K562 (cell line): Measurements from ENCODE around the gene SPATS2L. TPM values are rescaled to one million over a fixed set of nuclear protein-coding genes. Genes with fewer than 3 reads are reported as not detected.

Experiments
- ATAC-seq: fragments of 200-7000 bp; cut with Tn5 transposase; 3 replicates; pipeline ENCODE4 v1.9.1; 2020; ENCODE audit warnings: moderate library complexity
- BruUV-seq: library from RNA; stranded (reverse); fragments of 400-500 nt; replicated peaks from 2 replicates; lab custom pipeline; 2021; lab: Mats Ljungman, UMichigan
- CTCF ChIA-PET: fragments of 300-600 bp; formaldehyde crosslinking; extraction: SDS; loops from one replicate; lab custom pipeline; 2021; ENCODE audit warnings: low intra/inter-chr PET ratio; lab: Yijun Ruan, JAX
- POLR2A ChIA-PET: fragments of 300-600, 350-650 bp; sonication (Branson Sonifier 250); formaldehyde crosslinking; extraction: SDS; loops from one replicate; lab custom pipeline; 2021; ENCODE audit warnings: antibody characterized with exemption, inconsistent platforms; lab: Yijun Ruan, JAX
- DNase-seq, 4 experiments: peaks; one replicate each; pipeline versions ENCODE4 v3.0.0 to v3.0.0-alpha.2; 2011 to 2018; ENCODE audit warnings: low spot score in 3 of 4, mixed read lengths in 3 of 4; ENCODE audit errors: extremely low read depth in 1 of 4
- FAIRE-seq: peaks from 2 replicates; lab custom pipeline; 2011; peaks lifted over from hg19 to GRCh38; lab: Jason Lieb, UNC
- H2AFZ ChIP-seq: 2 replicates; pipeline ENCODE4 v1.6.0; 2011; ENCODE audit warnings: low read depth, low read length, control low read depth, inconsistent platforms
- H3K27ac ChIP-seq: fragments of 200-600 bp; 3 replicates; pipeline ENCODE4 v1.8.0; 2011; ENCODE audit warnings: low read depth, mild to moderate bottlenecking, control low read depth, inconsistent platforms, low read length, moderate library complexity, mixed read lengths; ENCODE audit errors: extremely low read depth
- H3K27me3 ChIP-seq, 2 experiments: fragments of 300-600 bp in 1 of 2; 2 replicates in 1 of 2; 3 replicates in 1 of 2; pipeline versions ENCODE4 v1.6.0 to v1.8.0; 2011; ENCODE audit warnings: inconsistent platforms in 2 of 2, low read length in 2 of 2, mild to moderate bottlenecking in 1 of 2, mixed read lengths in 1 of 2, moderate library complexity in 1 of 2; ENCODE audit not compliant: control insufficient read depth in 2 of 2, insufficient read depth in 2 of 2
- H3K36me3 ChIP-seq: fragments of 300-600 bp; 3 replicates; pipeline ENCODE4 v1.8.0; 2011; ENCODE audit warnings: mild to moderate bottlenecking, low read length, inconsistent platforms; ENCODE audit not compliant: control insufficient read depth, insufficient read depth
- H3K4me1 ChIP-seq, 2 experiments: fragments of 200-600 bp in 1 of 2; replicated peaks in 1 of 2; 2 replicates in 1 of 2; 3 replicates in 1 of 2; pipeline versions ENCODE4 v1.5.1 to v1.8.0; 2011; ENCODE audit warnings: inconsistent platforms in 2 of 2, low read length in 2 of 2, mild to moderate bottlenecking in 1 of 2, mixed read lengths in 1 of 2, moderate library complexity in 1 of 2; ENCODE audit not compliant: control insufficient read depth in 2 of 2, insufficient read depth in 2 of 2
- H3K4me2 ChIP-seq: 2 replicates; pipeline ENCODE4 v1.6.1; 2011; ENCODE audit warnings: low read length, control low read depth, inconsistent platforms, mixed read lengths; ENCODE audit not compliant: insufficient read depth
- H3K4me3 ChIP-seq: fragments of 200-600 bp; sonication (generic), shearing (Covaris generic); 2 replicates; pipeline ENCODE4 v1.5.1; 2016; ENCODE audit warnings: control low read depth, inconsistent platforms
- H3K79me2 ChIP-seq: fragments of 200-600 bp; 3 replicates; pipeline ENCODE4 v1.8.0; 2011; ENCODE audit warnings: low read length, inconsistent platforms; ENCODE audit not compliant: control insufficient read depth, insufficient read depth
- H3K9ac ChIP-seq, 2 experiments: 2 replicates each; pipeline versions ENCODE4 v1.6.0 to v1.6.1; 2011; ENCODE audit warnings: low read depth in 2 of 2, low read length in 2 of 2, control low read depth in 1 of 2, inconsistent platforms in 1 of 2, mild to moderate bottlenecking in 1 of 2, mixed read lengths in 1 of 2; ENCODE audit not compliant: insufficient read depth in 1 of 2
- H3K9me1 ChIP-seq: one replicate; pipeline ENCODE4 v1.6.0; 2011; ENCODE audit warnings: inconsistent platforms, mild to moderate bottlenecking, low read length, moderate library complexity; ENCODE audit not compliant: control insufficient read depth, insufficient read depth
- H3K9me3 ChIP-seq: replicated peaks from 2 replicates; pipeline ENCODE4 v1.5.1; 2011; ENCODE audit warnings: low read depth, low read length, inconsistent platforms; ENCODE audit not compliant: control insufficient read depth, insufficient read depth
- H4K20me1 ChIP-seq: replicated peaks from 2 replicates; pipeline ENCODE4 v1.6.1; 2011; ENCODE audit warnings: low read length, inconsistent platforms, mixed read lengths; ENCODE audit not compliant: control insufficient read depth, insufficient read depth
- ARID2 ChIP-seq: fragments of 450-650 bp; IDR thresholded peaks from 2 replicates; pipeline ENCODE4 v1.6.1; 2017; ENCODE audit warnings: antibody characterized with exemption, mild to moderate bottlenecking
- CC2D1A ChIP-seq: fragments of 450-650 bp; IDR thresholded peaks from 2 replicates; pipeline ENCODE4 v1.6.1; 2017; ENCODE audit warnings: mild to moderate bottlenecking
- CREM ChIP-seq: IDR thresholded peaks from 2 replicates; pipeline ENCODE4 v1.6.1; 2014; ENCODE audit warnings: antibody characterized with exemption, low read depth
- FUS ChIP-seq: fragments of 200-400 bp; formaldehyde crosslinking; optimal IDR thresholded peaks from 2 replicates; pipeline ENCODE3; 2017; ENCODE audit warnings: low read depth, low read length
- GTF2F1 ChIP-seq: IDR thresholded peaks from 2 replicates; pipeline ENCODE4 v1.6.1; 2011; ENCODE audit warnings: low read depth, low read length, improper control_type of control experiment
- MYC ChIP-seq, 2 experiments: fragments of 250-450 bp in 1 of 2; sonication (Bioruptor Pico) in 1 of 2; IDR thresholded peaks; 2 replicates each; pipeline versions ENCODE4 v1.5.1 to v1.6.1; 2012 to 2021; ENCODE audit warnings: low read depth in 2 of 2, borderline replicate concordance in 1 of 2, improper control_type of control experiment in 1 of 2, low read length in 1 of 2, mild to moderate bottlenecking in 1 of 2, moderate library complexity in 1 of 2
- SIN3B ChIP-seq: fragments of 450-650 bp; IDR thresholded peaks from 2 replicates; pipeline ENCODE4 v1.6.1; 2017; ENCODE audit warnings: low read depth, mild to moderate bottlenecking, moderate library complexity
- ZFPM2 ChIP-seq: fragments of 250-450 bp; sonication (Bioruptor Pico); IDR thresholded peaks from 2 replicates; pipeline ENCODE4 v1.5.1; 2022; ENCODE audit warnings: mild to moderate bottlenecking
- ZNF212 ChIP-seq: fragments of 450-650 bp; formaldehyde crosslinking; IDR thresholded peaks from 2 replicates; pipeline ENCODE4 v1.4.0; 2020; ENCODE audit warnings: mild to moderate bottlenecking
- ZNF431 ChIP-seq: sonication (generic); formaldehyde crosslinking; IDR thresholded peaks from 2 replicates; pipeline ENCODE4 v1.8.0; 2022; ENCODE audit warnings: mild to moderate bottlenecking, missing genetic modification reagents
- WGBS: fragments of 100-300 bp; shearing (Covaris generic); methylation state at CpG from one replicate; pipeline ENCODE4 v1.1.6; 2016; ENCODE audit warnings: low coverage, mixed read lengths; ENCODE audit not compliant: insufficient coverage; ENCODE audit errors: missing lambda C conversion rate; 5-methylcytosine and 5-hydroxymethylcytosine counted together
- in situ Hi-C: fragments of 300-500 bp; cut with MboI; formaldehyde crosslinking; loops from 4 replicates; pipeline ENCODE4 v1.15.0; 2018; ENCODE audit warnings: inconsistent platforms, mixed read lengths
- intact Hi-C: fragments of 100-400 bp; cut with micrococcal nuclease; formaldehyde crosslinking; loops from 2 replicates; pipeline ENCODE4 v1.14.2; 2022
- polyA plus RNA-seq, 8 experiments: library from polyadenylated mRNA; depleted of rRNA in 4 of 8; stranded (reverse) in 5 of 8; unstranded in 3 of 8; fragments of >200 nt; fragmentation: Nextera tagmentation in 2 of 8; fragmentation: Illumina TruSeq in 1 of 8; extraction: Ambion mirVana in 2 of 8; extraction: Trizol in 1 of 8; gene quantifications; 2 replicates each; pipeline versions ENCODE4 v1.2.1 to v1.2.3, GENCODE V29; 2011 to 2014; ENCODE audit warnings: inconsistent platforms in 1 of 8, missing spikeins in 1 of 8
- total RNA-seq, 7 experiments: library from RNA; depleted of rRNA in 6 of 7; stranded (reverse); fragments of >200 nt in 6 of 7; fragmentation: Illumina TruSeq in 2 of 7; extraction: Trizol in 2 of 7; gene quantifications; 2 replicates each; pipeline versions ENCODE4 v1.2.1 to v1.2.3, GENCODE V29; 2011 to 2021; ENCODE audit warnings: low replicate concordance in 1 of 7
- TF ChIP-seq, protein P1 (sequence below): fragments of 450-650 bp; IDR thresholded peaks from 2 replicates; pipeline ENCODE4 v1.6.1; 2016; ENCODE audit warnings: mild to moderate bottlenecking
- TF ChIP-seq, protein P2 (sequence below): fragments of 450-650 bp; IDR thresholded peaks from 2 replicates; pipeline ENCODE4 v1.6.1; 2016; ENCODE audit warnings: missing biosample characterization, missing genetic modification characterization
- TF ChIP-seq, protein P3 (sequence below): sonication (generic); formaldehyde crosslinking; IDR thresholded peaks from 2 replicates; pipeline ENCODE4 v1.8.1; 2022; ENCODE audit warnings: missing genetic modification reagents
- TF ChIP-seq, protein P4 (sequence below): sonication (generic); formaldehyde crosslinking; IDR thresholded peaks from 2 replicates; pipeline ENCODE4 v1.8.0; 2022; ENCODE audit warnings: mild to moderate bottlenecking, missing genetic modification reagents

SPATS2L gene
- total and polyA plus RNA-seq, 9 of the 15 experiments (the other 6 are each of a cell fraction or from before 2014, with no cell fraction given), result 11.3 to 41.5 (median 24.9) TPM

DNA sequence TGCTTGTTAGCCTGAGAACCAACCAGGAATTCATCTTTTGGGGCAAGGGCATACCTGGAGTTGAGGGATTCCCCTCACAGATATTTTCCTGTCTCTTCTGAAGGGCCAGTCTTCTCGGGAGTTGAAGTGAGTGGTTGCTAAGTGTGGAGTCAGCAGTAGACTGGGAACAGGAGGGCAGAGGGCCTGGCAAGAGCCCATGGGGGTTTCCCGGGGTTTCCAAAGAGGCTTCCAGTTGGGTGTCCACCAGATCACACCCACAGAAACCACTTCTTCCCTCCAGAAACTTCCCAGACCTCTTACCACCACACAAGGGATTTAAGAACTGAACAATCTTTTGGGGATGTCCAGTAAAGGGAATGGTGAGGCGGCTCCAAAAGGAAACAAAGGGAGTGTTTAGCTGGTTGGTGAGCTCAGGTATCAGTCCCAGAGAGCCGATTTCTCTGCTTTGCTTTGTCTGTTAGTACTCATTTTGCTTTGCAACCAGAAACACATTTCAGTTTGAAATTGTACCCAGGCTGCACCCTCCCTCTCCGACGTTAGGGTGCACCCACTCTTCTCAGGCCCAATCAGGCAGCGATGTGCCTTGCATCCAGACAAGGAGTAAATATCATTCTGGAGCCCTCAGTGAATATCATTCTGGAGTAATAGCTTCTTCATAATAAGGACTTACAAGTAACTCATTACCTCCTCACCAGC lies 47.5 kb upstream of the SPATS2L start:
- DNase-seq (no peak), FAIRE-seq (no peak), ATAC-seq (no peak)
- Histone ChIP-seq H2AFZ (no peak overlapping the region), H3K4me3 (no peak overlapping the region), H4K20me1 (no peaks in the 10 kb centered on the region), H3K79me2 (no peaks in the 10 kb centered on the region), H3K9me3 (no peaks in the 10 kb centered on the region), H3K9ac (no peak overlapping the region), H3K9me1 (no peaks in the 10 kb centered on the region), H3K36me3 (no peaks in the 10 kb centered on the region), H3K27ac (no peak overlapping the region), H3K4me1 (no peaks in the 10 kb centered on the region), H3K4me2 (no peak overlapping the region), H3K27me3 (peaks cover 2 to 22% of the 10 kb centered on the region in 2 experiments; a peak in 2 of 5 replicates)
- POLR2A ChIA-PET, result no interaction called here
- WGBS, result 0% methylated on average over 6 of the region's 7 CpGs
- TF ChIP-seq SIN3B (no peak), MYC (IDR thresholded peaks at IDR 0.05; ENCODE audit: low read depth, low read length) (no peak), MYC (CRISPR knock-in tag; IDR thresholded peaks at IDR 0.05; ENCODE audit: borderline replicate concordance, low read depth) (no peak), CREM (no peak), CC2D1A (no peak), FUS (no peak), ZFPM2 (CRISPR knock-in tag) (no peak), ARID2 (no peak), GTF2F1 (no peak), ZNF212 (CRISPR knock-in tag) (no peak), ZNF431 (CRISPR knock-in tag) (no peak)
- TF ChIP-seq, protein P1, sequence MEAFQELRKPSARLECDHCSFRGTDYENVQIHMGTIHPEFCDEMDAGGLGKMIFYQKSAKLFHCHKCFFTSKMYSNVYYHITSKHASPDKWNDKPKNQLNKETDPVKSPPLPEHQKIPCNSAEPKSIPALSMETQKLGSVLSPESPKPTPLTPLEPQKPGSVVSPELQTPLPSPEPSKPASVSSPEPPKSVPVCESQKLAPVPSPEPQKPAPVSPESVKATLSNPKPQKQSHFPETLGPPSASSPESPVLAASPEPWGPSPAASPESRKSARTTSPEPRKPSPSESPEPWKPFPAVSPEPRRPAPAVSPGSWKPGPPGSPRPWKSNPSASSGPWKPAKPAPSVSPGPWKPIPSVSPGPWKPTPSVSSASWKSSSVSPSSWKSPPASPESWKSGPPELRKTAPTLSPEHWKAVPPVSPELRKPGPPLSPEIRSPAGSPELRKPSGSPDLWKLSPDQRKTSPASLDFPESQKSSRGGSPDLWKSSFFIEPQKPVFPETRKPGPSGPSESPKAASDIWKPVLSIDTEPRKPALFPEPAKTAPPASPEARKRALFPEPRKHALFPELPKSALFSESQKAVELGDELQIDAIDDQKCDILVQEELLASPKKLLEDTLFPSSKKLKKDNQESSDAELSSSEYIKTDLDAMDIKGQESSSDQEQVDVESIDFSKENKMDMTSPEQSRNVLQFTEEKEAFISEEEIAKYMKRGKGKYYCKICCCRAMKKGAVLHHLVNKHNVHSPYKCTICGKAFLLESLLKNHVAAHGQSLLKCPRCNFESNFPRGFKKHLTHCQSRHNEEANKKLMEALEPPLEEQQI, result no peak
- TF ChIP-seq, protein P2, sequence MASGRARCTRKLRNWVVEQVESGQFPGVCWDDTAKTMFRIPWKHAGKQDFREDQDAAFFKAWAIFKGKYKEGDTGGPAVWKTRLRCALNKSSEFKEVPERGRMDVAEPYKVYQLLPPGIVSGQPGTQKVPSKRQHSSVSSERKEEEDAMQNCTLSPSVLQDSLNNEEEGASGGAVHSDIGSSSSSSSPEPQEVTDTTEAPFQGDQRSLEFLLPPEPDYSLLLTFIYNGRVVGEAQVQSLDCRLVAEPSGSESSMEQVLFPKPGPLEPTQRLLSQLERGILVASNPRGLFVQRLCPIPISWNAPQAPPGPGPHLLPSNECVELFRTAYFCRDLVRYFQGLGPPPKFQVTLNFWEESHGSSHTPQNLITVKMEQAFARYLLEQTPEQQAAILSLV (tag), result no peak
- TF ChIP-seq, protein P3, sequence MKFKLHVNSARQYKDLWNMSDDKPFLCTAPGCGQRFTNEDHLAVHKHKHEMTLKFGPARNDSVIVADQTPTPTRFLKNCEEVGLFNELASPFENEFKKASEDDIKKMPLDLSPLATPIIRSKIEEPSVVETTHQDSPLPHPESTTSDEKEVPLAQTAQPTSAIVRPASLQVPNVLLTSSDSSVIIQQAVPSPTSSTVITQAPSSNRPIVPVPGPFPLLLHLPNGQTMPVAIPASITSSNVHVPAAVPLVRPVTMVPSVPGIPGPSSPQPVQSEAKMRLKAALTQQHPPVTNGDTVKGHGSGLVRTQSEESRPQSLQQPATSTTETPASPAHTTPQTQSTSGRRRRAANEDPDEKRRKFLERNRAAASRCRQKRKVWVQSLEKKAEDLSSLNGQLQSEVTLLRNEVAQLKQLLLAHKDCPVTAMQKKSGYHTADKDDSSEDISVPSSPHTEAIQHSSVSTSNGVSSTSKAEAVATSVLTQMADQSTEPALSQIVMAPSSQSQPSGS, result no peak
- TF ChIP-seq, protein P4, sequence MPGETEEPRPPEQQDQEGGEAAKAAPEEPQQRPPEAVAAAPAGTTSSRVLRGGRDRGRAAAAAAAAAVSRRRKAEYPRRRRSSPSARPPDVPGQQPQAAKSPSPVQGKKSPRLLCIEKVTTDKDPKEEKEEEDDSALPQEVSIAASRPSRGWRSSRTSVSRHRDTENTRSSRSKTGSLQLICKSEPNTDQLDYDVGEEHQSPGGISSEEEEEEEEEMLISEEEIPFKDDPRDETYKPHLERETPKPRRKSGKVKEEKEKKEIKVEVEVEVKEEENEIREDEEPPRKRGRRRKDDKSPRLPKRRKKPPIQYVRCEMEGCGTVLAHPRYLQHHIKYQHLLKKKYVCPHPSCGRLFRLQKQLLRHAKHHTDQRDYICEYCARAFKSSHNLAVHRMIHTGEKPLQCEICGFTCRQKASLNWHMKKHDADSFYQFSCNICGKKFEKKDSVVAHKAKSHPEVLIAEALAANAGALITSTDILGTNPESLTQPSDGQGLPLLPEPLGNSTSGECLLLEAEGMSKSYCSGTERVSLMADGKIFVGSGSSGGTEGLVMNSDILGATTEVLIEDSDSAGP (CRISPR knock-in tag), result no peak
- BruUV-seq, result no TSS peak
- intact Hi-C loops, result no loop called here
- in situ Hi-C loops, result no loop called here
- CTCF ChIA-PET, result no interaction called here
